NCI-H146 (cell line): ENCODE data around the gene SORD.
"Not testable (repeated sequence)": the region's sequence is repeated elsewhere in the genome, so short reads cannot be mapped to it uniquely, and the experiment has no call there.

ENCODE experiments used
- DNase-seq: peaks from one replicate; lab custom pipeline; 2025; lab: John Stamatoyannopoulos, UW

The SORD gene

GRCh38 chr15:45024649-45025048 is 1.7 kb downstream of the SORD start:
- not testable (repeated sequence) for DNase-seq

- DNase-seq = not testable (repeated sequence)
These were observed 2.6 kb downstream of the SORD start for GRCh38 chr15:45025627-45026026.

GRCh38 chr15:45026651-45027190 is 3.7 kb downstream of the SORD start:
- DNase-seq = no peak

GRCh38 chr15:45027220-45027619 is 4.2 kb downstream of the SORD start:
- DNase-seq = no peak

- no peak for DNase-seq
These were observed 7.7 kb downstream of the SORD start for GRCh38 chr15:45030743-45031142.

- not testable (repeated sequence) for DNase-seq
These were observed 8.6 kb downstream of the SORD start for GRCh38 chr15:45031522-45032028.

- not testable (repeated sequence) for DNase-seq
These were observed 9.5 kb downstream of the SORD start for GRCh38 chr15:45032501-45032900.

- not testable (repeated sequence) for DNase-seq
These were observed 11.1 kb downstream of the SORD start for GRCh38 chr15:45034087-45034486.

- DNase-seq = not testable (repeated sequence)
These were observed 11.8 kb downstream of the SORD start for GRCh38 chr15:45034600-45035375.

GRCh38 chr15:45036812-45037781 is 14.1 kb downstream of the SORD start:
- peak; percentile 73 for DNase-seq

- no peak for DNase-seq
These were observed 14.9 kb downstream of the SORD start for GRCh38 chr15:45037936-45038335.

GRCh38 chr15:45040396-45040795 is 17.4 kb downstream of the SORD start:
- DNase-seq = not testable (repeated sequence)

GRCh38 chr15:45041538-45041937 is 18.5 kb downstream of the SORD start:
- not testable (repeated sequence) for DNase-seq

GRCh38 chr15:45042859-45043258 is 19.9 kb downstream of the SORD start:
- not testable (repeated sequence) for DNase-seq

GRCh38 chr15:45044270-45044669 is 21.3 kb downstream of the SORD start:
- not testable (repeated sequence) for DNase-seq

- not testable (repeated sequence) for DNase-seq
These were observed 25.4 kb downstream of the SORD start for GRCh38 chr15:45048449-45048793.

- DNase-seq = no peak
These were observed 26.0 kb downstream of the SORD start for GRCh38 chr15:45048794-45049631.

- no peak for DNase-seq
These were observed 27.6 kb downstream of the SORD start for GRCh38 chr15:45050587-45050986.

GRCh38 chr15:45052676-45053075 is 29.7 kb downstream of the SORD start:
- DNase-seq = not testable (repeated sequence)

GRCh38 chr15:45058690-45059675 is 36.0 kb downstream of the SORD start:
- not testable (repeated sequence) for DNase-seq
